Naive thymus-derived CD4-positive, alpha-beta T cell (primary cell): ENCODE measurements around the gene EXOC6B. TPM values are rescaled to one million over a fixed set of nuclear protein-coding genes. Genes with fewer than 3 reads are reported as not detected.
"Not testable (repeated sequence)": the region's sequence is repeated elsewhere in the genome, so short reads cannot be mapped to it uniquely, and the experiment has no call there.

Source experiments
- ATAC-seq: fragments of 150-1000 bp; cut with Tn5 transposase; 2 replicates; pipeline ENCODE4 v1.10.0; 2021; ENCODE audit warnings: mild to moderate bottlenecking, moderate library complexity
- CTCF ChIA-PET: fragments of 350-600 bp; sonication (Branson Sonifier 250); formaldehyde crosslinking; loops from one replicate; lab custom pipeline; 2021; ENCODE audit warnings: antibody characterized with exemption; lab: Charles Lee
- POLR2A ChIA-PET: fragments of 350-600 bp; sonication (Branson Sonifier 250); formaldehyde crosslinking; loops from one replicate; lab custom pipeline; 2021; ENCODE audit warnings: antibody characterized with exemption, inconsistent platforms; lab: Charles Lee
- DNase-seq, 9 donors: peaks; one replicate each; pipeline versions ENCODE4 v3.0.0 to v3.0.0-alpha.2; 2020 to 2022; ENCODE audit warnings: mixed read lengths in 1 of 9
- H3K27ac ChIP-seq: one replicate; pipeline ENCODE4 v1.7.0; 2013; ENCODE audit warnings: mild to moderate bottlenecking, low read depth, low read length, moderate library complexity
- H3K27me3 ChIP-seq, 2 donors: one replicate each; pipeline ENCODE4 v1.7.0; 2013; ENCODE audit warnings: low read length in 2 of 2, mild to moderate bottlenecking in 2 of 2, moderate library complexity in 2 of 2; ENCODE audit not compliant: control insufficient read depth in 2 of 2, insufficient read depth in 2 of 2
- H3K36me3 ChIP-seq, 3 experiments: 1 replicate in 2 of 3; 2 replicates in 1 of 3; pipeline ENCODE4 v1.7.0; 2013; ENCODE audit warnings: low read length in 3 of 3, mild to moderate bottlenecking in 3 of 3, moderate library complexity in 1 of 3; ENCODE audit not compliant: insufficient read depth in 3 of 3, control insufficient read depth in 2 of 3
- H3K4me1 ChIP-seq, 2 donors: one replicate each; pipeline ENCODE4 v1.7.0; 2013; ENCODE audit warnings: low read length in 2 of 2, mild to moderate bottlenecking in 2 of 2, moderate library complexity in 1 of 2; ENCODE audit not compliant: control insufficient read depth in 2 of 2, insufficient read depth in 2 of 2
- H3K4me3 ChIP-seq: 2 replicates; pipeline ENCODE4 v1.7.0; 2013; ENCODE audit warnings: mild to moderate bottlenecking, low read length
- H3K9me3 ChIP-seq, 3 experiments: 1 replicate in 2 of 3; 2 replicates in 1 of 3; pipeline ENCODE4 v1.7.0; 2013; ENCODE audit warnings: low read length in 3 of 3; ENCODE audit not compliant: control insufficient read depth in 2 of 3
- H3K27ac Mint-ChIP-seq, 9 donors: one replicate each; pipeline ENCODE4 v1.8.0; 2020 to 2022; ENCODE audit warnings: mixed read lengths in 9 of 9, mild to moderate bottlenecking in 8 of 9, moderate library complexity in 5 of 9, inconsistent platforms in 2 of 9
- H3K27me3 Mint-ChIP-seq, 5 donors: one replicate each; pipeline ENCODE4 v1.8.0; 2021 to 2022; ENCODE audit warnings: mixed read lengths in 5 of 5, mild to moderate bottlenecking in 1 of 5
- H3K36me3 Mint-ChIP-seq, 5 donors: one replicate each; pipeline ENCODE4 v1.8.0; 2020 to 2022; ENCODE audit warnings: mixed read lengths in 5 of 5, mild to moderate bottlenecking in 3 of 5, inconsistent platforms in 1 of 5
- H3K4me1 Mint-ChIP-seq, 7 donors: one replicate each; pipeline ENCODE4 v1.8.0; 2020 to 2022; ENCODE audit warnings: mixed read lengths in 7 of 7, mild to moderate bottlenecking in 3 of 7, inconsistent platforms in 1 of 7
- H3K4me3 Mint-ChIP-seq, 10 donors: one replicate each; pipeline ENCODE4 v1.8.0; 2020 to 2022; ENCODE audit warnings: mild to moderate bottlenecking in 10 of 10, mixed read lengths in 10 of 10, moderate library complexity in 6 of 10, inconsistent platforms in 2 of 10
- H3K9me3 Mint-ChIP-seq, 11 donors: one replicate each; pipeline ENCODE4 v1.8.0; 2020 to 2022; ENCODE audit warnings: mixed read lengths in 11 of 11, mild to moderate bottlenecking in 4 of 11, inconsistent platforms in 1 of 11, moderate library complexity in 1 of 11
- intact Hi-C, 2 donors: fragments of 100-400 bp; cut with micrococcal nuclease; formaldehyde crosslinking; loops; one replicate each; pipeline ENCODE4 v1.15.1; 2023
- polyA plus RNA-seq, 2 donors: library from polyadenylated mRNA; unstranded; fragments of 300-500 nt; fragmentation: Illumina TruSeq; gene quantifications; one replicate each; pipeline ENCODE4 v1.2.3, GENCODE V29; 2021
- total RNA-seq, 6 experiments: library from RNA in 5 of 6; stranded (reverse) in 5 of 6; gene quantifications; 1 replicate in 5 of 6; 2 replicates in 1 of 6; pipeline ENCODE4 v1.2.3 and lab custom pipeline; 2021 to 2026

The EXOC6B gene
- total and polyA plus RNA-seq, 7 experiments from 2014 or later, result 3.5 to 21.9 (median 15.1) TPM

GRCh38 chr2:72649810-72650209 is 176.0 kb downstream of the EXOC6B start:
- Mint-ChIP-seq H3K4me1 (peaks cover 0 to 1% (median 0%) of the 10 kb centered on the region in 7 donors), H3K9me3 (peaks cover 16 to 39% (median 24%) of the 10 kb centered on the region in 11 donors), H3K36me3 (peaks cover 0 to 49% (median 42%) of the 10 kb centered on the region in 5 donors), H3K27ac (no peak overlapping the region), H3K4me3 (no peak overlapping the region), H3K27me3 (no peaks in the 10 kb centered on the region)
- H3K9me3 ChIP-seq, result no peaks in the 10 kb centered on the region
- ChIA-PET POLR2A (no interaction called here), CTCF (no interaction called here)
- intact Hi-C loops, result no loop called here
- H3K4me1 ChIP-seq, result no peaks in the 10 kb centered on the region
- no peaks in the 10 kb centered on the region for H3K36me3 ChIP-seq
- no peak for ATAC-seq
- H3K27ac ChIP-seq, result no peak overlapping the region
- no peak for DNase-seq
- no peak overlapping the region for H3K4me3 ChIP-seq
- H3K27me3 ChIP-seq, result no peaks in the 10 kb centered on the region

- H3K4me3 ChIP-seq, POLR2A ChIA-PET, H3K27ac ChIP-seq, H3K27ac Mint-ChIP-seq, CTCF ChIA-PET, DNase-seq, H3K27me3 ChIP-seq, intact Hi-C loops, H3K4me1 ChIP-seq, H3K9me3 ChIP-seq, H3K4me3 Mint-ChIP-seq, ATAC-seq, H3K27me3 Mint-ChIP-seq, H3K36me3 ChIP-seq: not testable (repeated sequence)
- Mint-ChIP-seq H3K9me3 (peaks cover 13 to 35% (median 20%) of the 10 kb centered on the region in 11 donors), H3K36me3 (peaks cover 0 to 43% (median 34%) of the 10 kb centered on the region in 5 donors), H3K4me1 (peaks cover 0 to 19% (median 8%) of the 10 kb centered on the region in 7 donors)
Measured at GRCh38 chr2:72641221-72641620, 184.6 kb downstream of the EXOC6B start.

- Histone ChIP-seq H3K4me1 (no peaks in the 10 kb centered on the region), H3K4me3 (no peak overlapping the region), H3K36me3 (no peaks in the 10 kb centered on the region), H3K27me3 (no peaks in the 10 kb centered on the region), H3K9me3 (no peaks in the 10 kb centered on the region), H3K27ac (no peak overlapping the region)
- H3K27ac Mint-ChIP-seq, result no peak overlapping the region
- peaks cover 0 to 10% (median under 1%) of the 10 kb centered on the region in 11 donors for H3K9me3 Mint-ChIP-seq
- ChIA-PET POLR2A (no interaction called here), CTCF (no interaction called here)
- peaks cover 0 to 16% (median 14%) of the 10 kb centered on the region in 7 donors for H3K4me1 Mint-ChIP-seq
- peaks cover 0 to 21% (median 15%) of the 10 kb centered on the region in 5 donors for H3K36me3 Mint-ChIP-seq
- DNase-seq (no peak), ATAC-seq (no peak)
- peaks cover 0 to 4% (median 0%) of the 10 kb centered on the region in 5 donors for H3K27me3 Mint-ChIP-seq
- H3K4me3 Mint-ChIP-seq, result no peak overlapping the region
- intact Hi-C loops, result no loop called here
Measured at GRCh38 chr2:72638600-72639211, 187.1 kb downstream of the EXOC6B start.

DNA sequence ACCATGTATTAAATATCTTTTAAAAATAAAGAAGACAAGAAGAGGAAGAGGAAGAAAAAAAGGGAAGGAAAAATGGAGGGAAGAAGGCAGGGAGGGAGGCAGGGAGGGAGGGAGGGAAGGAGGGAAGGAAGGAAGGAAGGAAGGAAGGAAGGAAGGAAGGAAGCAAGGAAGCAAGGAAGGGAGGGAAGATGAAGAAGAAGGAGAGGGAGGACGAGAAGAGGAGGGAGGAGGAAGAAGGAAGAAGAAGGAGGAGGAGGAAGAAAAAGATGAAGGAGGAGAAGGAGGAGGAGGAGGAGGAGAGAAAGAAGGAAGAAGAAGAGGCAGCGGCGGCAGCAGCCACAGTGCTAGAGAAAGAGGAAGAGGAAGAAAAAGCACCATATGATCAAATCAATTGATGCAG is 189.6 kb downstream of the EXOC6B start:
- intact Hi-C loops, result no loop called here
- ChIA-PET CTCF (no interaction called here), POLR2A (no interaction called here)
- H3K9me3 ChIP-seq, result no peaks in the 10 kb centered on the region
- no peak overlapping the region for H3K27ac ChIP-seq
- peaks cover 0 to 16% (median 14%) of the 10 kb centered on the region in 7 donors for H3K4me1 Mint-ChIP-seq
- DNase-seq (no peak), ATAC-seq (no peak)
- H3K36me3 Mint-ChIP-seq, result peaks cover 0 to 26% (median 20%) of the 10 kb centered on the region in 5 donors
- H3K4me3 Mint-ChIP-seq, result no peak overlapping the region
- no peak overlapping the region for H3K27ac Mint-ChIP-seq
- peaks cover 0 to 9% (median 0%) of the 10 kb centered on the region in 11 donors for H3K9me3 Mint-ChIP-seq
- H3K36me3 ChIP-seq, result no peaks in the 10 kb centered on the region
- peaks cover 0 to 4% (median 0%) of the 10 kb centered on the region in 5 donors for H3K27me3 Mint-ChIP-seq
- H3K27me3 ChIP-seq, result no peaks in the 10 kb centered on the region
- H3K4me3 ChIP-seq, result no peak overlapping the region
- no peaks in the 10 kb centered on the region for H3K4me1 ChIP-seq

- Mint-ChIP-seq H3K9me3 (no peaks in the 10 kb centered on the region), H3K36me3 (peaks cover 0 to 10% (median 5%) of the 10 kb centered on the region in 5 donors), H3K27me3 (peaks cover 0 to 4% (median 0%) of the 10 kb centered on the region in 5 donors), H3K4me1 (peaks cover 0 to 8% (median 2%) of the 10 kb centered on the region in 7 donors), H3K27ac (no peak overlapping the region), H3K4me3 (no peak overlapping the region)
- Histone ChIP-seq H3K27me3 (no peaks in the 10 kb centered on the region), H3K27ac (no peak overlapping the region), H3K9me3 (no peaks in the 10 kb centered on the region), H3K4me3 (no peak overlapping the region), H3K4me1 (no peaks in the 10 kb centered on the region), H3K36me3 (no peaks in the 10 kb centered on the region)
- ChIA-PET POLR2A (no interaction called here), CTCF (interaction anchor here (0.6 kb wide), 1 partner anchor 609 kb away, joined by 3 read pairs; no protein-coding TSS in a partner anchor)
- ATAC-seq (no peak), DNase-seq (no peak)
- intact Hi-C loops, result no loop called here
Measured at GRCh38 chr2:72630767-72631166, 195.1 kb downstream of the EXOC6B start.

- no peaks in the 10 kb centered on the region for H3K9me3 Mint-ChIP-seq
- intact Hi-C loops, result no loop called here
- no peaks in the 10 kb centered on the region for H3K9me3 ChIP-seq
- no peak overlapping the region for H3K4me3 ChIP-seq
- no peaks in the 10 kb centered on the region for H3K4me1 ChIP-seq
- peaks cover 0 to 10% (median 5%) of the 10 kb centered on the region in 5 donors for H3K36me3 Mint-ChIP-seq
- ChIA-PET CTCF (no interaction called here), POLR2A (no interaction called here)
- H3K27me3 ChIP-seq, result no peaks in the 10 kb centered on the region
- ATAC-seq (no peak), DNase-seq (no peak)
- no peaks in the 10 kb centered on the region for H3K36me3 ChIP-seq
- no peak overlapping the region for H3K27ac Mint-ChIP-seq
- peaks cover 0 to 2% (median 0%) of the 10 kb centered on the region in 7 donors for H3K4me1 Mint-ChIP-seq
- no peak overlapping the region for H3K4me3 Mint-ChIP-seq
- H3K27me3 Mint-ChIP-seq, result no peaks in the 10 kb centered on the region
- H3K27ac ChIP-seq, result no peak overlapping the region
Measured at GRCh38 chr2:72629062-72629461, 196.8 kb downstream of the EXOC6B start.

DNA sequence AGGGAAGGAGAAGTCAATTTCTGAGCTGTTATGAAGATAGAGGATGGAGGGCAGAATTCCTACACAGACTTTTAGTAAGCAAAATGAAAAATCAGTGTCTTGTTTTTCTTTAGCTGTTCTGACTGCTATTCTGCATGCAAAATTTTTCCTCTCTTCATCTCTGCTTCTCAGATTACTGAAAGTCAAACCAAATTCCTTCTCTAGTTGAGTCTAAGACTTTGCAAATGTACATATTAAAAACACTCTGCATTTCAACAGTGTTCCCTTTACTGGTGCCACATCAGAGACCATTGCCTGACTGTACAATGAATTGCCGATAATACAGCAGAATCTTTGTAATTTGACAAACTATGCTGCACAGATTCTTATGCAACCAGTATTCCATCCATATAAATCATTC is 198.8 kb downstream of the EXOC6B start:
- intact Hi-C loops, result no loop called here
- no peaks in the 10 kb centered on the region for H3K4me1 ChIP-seq
- no peaks in the 10 kb centered on the region for H3K9me3 ChIP-seq
- Mint-ChIP-seq H3K9me3 (no peaks in the 10 kb centered on the region), H3K36me3 (no peaks in the 10 kb centered on the region), H3K4me1 (peaks cover 0 to 2% (median 0%) of the 10 kb centered on the region in 7 donors), H3K27me3 (no peaks in the 10 kb centered on the region), H3K27ac (no peak overlapping the region), H3K4me3 (no peak overlapping the region)
- ChIA-PET CTCF (no interaction called here), POLR2A (no interaction called here)
- DNase-seq (no peak), ATAC-seq (no peak)
- H3K27ac ChIP-seq, result no peak overlapping the region
- H3K36me3 ChIP-seq, result no peaks in the 10 kb centered on the region
- no peaks in the 10 kb centered on the region for H3K27me3 ChIP-seq
- H3K4me3 ChIP-seq, result no peak overlapping the region
